ENCODE measurements around the gene DNASE1L3. TPM values are rescaled to one million over a fixed set of nuclear protein-coding genes. Genes with fewer than 3 reads are reported as not detected.
A peak's percentile ranks its signal among the peaks of the same experiment; 100 is the strongest.

The DNASE1L3 gene
- total and polyA plus RNA-seq, 2 donors (not counting 3 experiments of a cell fraction or from before 2014, with no cell fraction given), result 0.95 to 1.3 TPM

DNA sequence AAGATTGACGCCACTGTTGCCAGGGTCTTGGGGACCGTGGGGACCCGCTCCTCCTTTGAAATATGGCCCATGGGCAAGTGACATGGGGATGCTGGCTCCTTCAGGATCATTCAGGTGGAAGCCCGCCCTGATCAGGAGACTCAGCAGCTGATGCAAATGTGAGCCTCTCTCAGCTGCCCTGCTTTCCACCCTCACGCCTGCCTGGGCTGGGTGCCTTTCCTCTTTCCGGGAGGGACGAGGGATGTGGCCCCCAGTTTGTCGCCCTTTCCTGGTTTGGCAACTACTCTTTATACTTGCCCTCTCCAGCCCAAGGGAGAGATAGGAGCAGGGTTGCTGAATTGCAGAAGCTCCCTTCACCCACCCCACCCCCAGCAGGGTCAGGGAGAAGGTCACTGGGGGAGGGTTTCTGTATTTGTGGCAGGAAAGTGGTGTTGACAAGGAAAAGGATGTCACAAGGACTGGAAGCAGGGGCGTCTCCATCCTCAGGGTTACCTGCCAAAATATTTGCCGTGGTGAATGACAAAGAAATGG, 21.8 kb downstream of the DNASE1L3 start:
- Histone ChIP-seq H3K4me2 (ENCODE audit: insufficient read depth, low read length) (no peak overlapping the region), H3K36me3 (ENCODE audit: control insufficient read depth in 2 of 2, extremely low read depth in 1 of 2, insufficient read depth in 2 of 2, low read length in 2 of 2) (no peaks in the 10 kb centered on the region), H4K20me1 (replicated peaks; ENCODE audit: control insufficient read depth, extremely low read depth, insufficient read depth, low read length) (no peaks in the 10 kb centered on the region), H3K9ac (replicated peaks; ENCODE audit: extremely low read depth, insufficient read depth, low read length) (no peak overlapping the region), H2AFZ (ENCODE audit: low read depth, low read length) (no peak overlapping the region), H3K9me3 (replicated peaks; ENCODE audit: control insufficient read depth, insufficient read depth, low read length) (no peaks in the 10 kb centered on the region), H3K27ac (ENCODE audit: insufficient read depth, low read depth, low read length) (no peak overlapping the region), H3K4me1 (ENCODE audit: control insufficient read depth, extremely low read depth, insufficient read depth, low read length) (no peaks in the 10 kb centered on the region), H3K9me1 (replicated peaks; ENCODE audit: control insufficient read depth, extremely low read depth, insufficient read depth, low read length) (no peaks in the 10 kb centered on the region), H3K4me3 (replicated peaks in 1 of 3; ENCODE audit: insufficient read depth in 1 of 3, low read depth in 1 of 3, low read length in 3 of 3) (no peak overlapping the region), H3K27me3 (ENCODE audit: control insufficient read depth in 2 of 2, insufficient read depth in 2 of 2, low read length in 2 of 2) (no peaks in the 10 kb centered on the region), H3K79me2 (ENCODE audit: control insufficient read depth, insufficient read depth, low read length) (no peaks in the 10 kb centered on the region)
- intact Hi-C loops (cut with micrococcal nuclease) (loop anchor here (5.0 kb wide), 1 partner anchor 438 kb away; no protein-coding TSS in a partner anchor), dilution Hi-C loops (cut with MboI; ENCODE audit: extremely low pct_ligation_motif_present, low sequenced_read_pairs) (no loop called here)
- ChIA-PET POLR2A (no interaction called here), CTCF (interaction anchor here (0.9 to 10.8 kb wide), 12 partner anchors 10 to 226 kb away, joined by 3 to 369 read pairs (median 28); partner anchors contain the start of genes ABHD6, DNASE1L3, HTD2 and RPP14)
- TF ChIP-seq POLR2A (IDR thresholded peaks at IDR 0.05; ENCODE audit: low read depth, low read length), result no peak
- FAIRE-seq (no peak), DNase-seq (ENCODE audit: low read depth, low spot score) (no peak)
- no TSS peak for BruUV-seq (replicated peaks)

DNA sequence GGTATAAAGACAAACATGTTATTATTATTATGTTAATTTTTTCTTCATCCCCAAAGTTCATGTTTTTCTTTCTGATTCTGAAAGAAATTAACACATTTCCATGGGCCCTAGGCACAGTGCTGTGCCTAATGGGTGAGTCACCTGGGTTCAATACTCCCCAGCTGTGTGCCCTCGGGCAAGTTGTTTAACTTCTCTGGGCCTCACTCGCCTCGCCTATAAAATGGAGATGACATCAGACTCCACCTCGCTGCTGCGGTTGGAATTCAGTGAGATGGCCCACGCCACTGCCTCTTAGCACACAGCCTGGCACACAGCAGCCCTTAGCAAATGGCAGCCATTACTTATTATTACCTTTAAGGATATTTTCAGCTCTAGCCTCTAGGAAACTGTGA, 22.6 kb downstream of the DNASE1L3 start:
- Histone ChIP-seq H3K36me3 (ENCODE audit: control insufficient read depth in 2 of 2, extremely low read depth in 1 of 2, insufficient read depth in 2 of 2, low read length in 2 of 2) (no peaks in the 10 kb centered on the region), H3K27ac (ENCODE audit: insufficient read depth, low read depth, low read length) (no peak overlapping the region), H3K9ac (replicated peaks; ENCODE audit: extremely low read depth, insufficient read depth, low read length) (no peak overlapping the region), H3K9me3 (replicated peaks; ENCODE audit: control insufficient read depth, insufficient read depth, low read length) (no peaks in the 10 kb centered on the region), H3K9me1 (replicated peaks; ENCODE audit: control insufficient read depth, extremely low read depth, insufficient read depth, low read length) (no peaks in the 10 kb centered on the region), H3K4me1 (ENCODE audit: control insufficient read depth, extremely low read depth, insufficient read depth, low read length) (no peaks in the 10 kb centered on the region), H3K27me3 (ENCODE audit: control insufficient read depth in 2 of 2, insufficient read depth in 2 of 2, low read length in 2 of 2) (no peaks in the 10 kb centered on the region), H3K4me2 (ENCODE audit: insufficient read depth, low read length) (no peak overlapping the region), H2AFZ (ENCODE audit: low read depth, low read length) (no peak overlapping the region), H4K20me1 (replicated peaks; ENCODE audit: control insufficient read depth, extremely low read depth, insufficient read depth, low read length) (no peaks in the 10 kb centered on the region), H3K4me3 (replicated peaks in 1 of 3; ENCODE audit: insufficient read depth in 1 of 3, low read depth in 1 of 3, low read length in 3 of 3) (no peak overlapping the region), H3K79me2 (ENCODE audit: control insufficient read depth, insufficient read depth, low read length) (no peaks in the 10 kb centered on the region)
- intact Hi-C loops (cut with micrococcal nuclease), result loop anchor here (5.0 kb wide), 1 partner anchor 439 kb away; no protein-coding TSS in a partner anchor
- no TSS peak for BruUV-seq (replicated peaks)
- dilution Hi-C loops (cut with MboI; ENCODE audit: extremely low pct_ligation_motif_present, low sequenced_read_pairs), result no loop called here
- ChIA-PET CTCF (interaction anchor here (0.6 to 10.8 kb wide), 32 partner anchors 10 to 269 kb away, joined by 3 to 369 read pairs (median 6); partner anchors contain the start of genes ABHD6, DNASE1L3, HTD2 and RPP14), POLR2A (interaction anchor here (0.6 to 0.7 kb wide), 2 partner anchors 30 to 118 kb away, joined by 3 to 4 read pairs; partner anchors contain the start of genes HTD2 and RPP14)
- peak; percentile 14 for TF ChIP-seq FOS (IDR thresholded peaks at IDR 0.05; ENCODE audit: borderline replicate concordance, insufficient read depth, low read length)
- no peak for TF ChIP-seq EZH2 (IDR thresholded peaks at IDR 0.05; ENCODE audit: borderline replicate concordance, low read depth, low read length, severe bottlenecking)
- TF ChIP-seq GATA2 (IDR thresholded peaks at IDR 0.05; ENCODE audit: insufficient read depth, insufficient read length, low read depth, low read length), result no peak
- no peak for TF ChIP-seq MYC (IDR thresholded peaks at IDR 0.05; ENCODE audit: low read depth, low read length)
- TF ChIP-seq POLR2A (IDR thresholded peaks at IDR 0.05; ENCODE audit: low read depth, low read length), result no peak
- TF ChIP-seq, protein P1, sequence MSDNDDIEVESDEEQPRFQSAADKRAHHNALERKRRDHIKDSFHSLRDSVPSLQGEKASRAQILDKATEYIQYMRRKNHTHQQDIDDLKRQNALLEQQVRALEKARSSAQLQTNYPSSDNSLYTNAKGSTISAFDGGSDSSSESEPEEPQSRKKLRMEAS (IDR thresholded peaks at IDR 0.05; ENCODE audit: insufficient read depth, insufficient read length), result no peak
- TF ChIP-seq, protein P2, sequence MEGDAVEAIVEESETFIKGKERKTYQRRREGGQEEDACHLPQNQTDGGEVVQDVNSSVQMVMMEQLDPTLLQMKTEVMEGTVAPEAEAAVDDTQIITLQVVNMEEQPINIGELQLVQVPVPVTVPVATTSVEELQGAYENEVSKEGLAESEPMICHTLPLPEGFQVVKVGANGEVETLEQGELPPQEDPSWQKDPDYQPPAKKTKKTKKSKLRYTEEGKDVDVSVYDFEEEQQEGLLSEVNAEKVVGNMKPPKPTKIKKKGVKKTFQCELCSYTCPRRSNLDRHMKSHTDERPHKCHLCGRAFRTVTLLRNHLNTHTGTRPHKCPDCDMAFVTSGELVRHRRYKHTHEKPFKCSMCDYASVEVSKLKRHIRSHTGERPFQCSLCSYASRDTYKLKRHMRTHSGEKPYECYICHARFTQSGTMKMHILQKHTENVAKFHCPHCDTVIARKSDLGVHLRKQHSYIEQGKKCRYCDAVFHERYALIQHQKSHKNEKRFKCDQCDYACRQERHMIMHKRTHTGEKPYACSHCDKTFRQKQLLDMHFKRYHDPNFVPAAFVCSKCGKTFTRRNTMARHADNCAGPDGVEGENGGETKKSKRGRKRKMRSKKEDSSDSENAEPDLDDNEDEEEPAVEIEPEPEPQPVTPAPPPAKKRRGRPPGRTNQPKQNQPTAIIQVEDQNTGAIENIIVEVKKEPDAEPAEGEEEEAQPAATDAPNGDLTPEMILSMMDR (IDR thresholded peaks at IDR 0.05; ENCODE audit: extremely low read depth in 1 of 2, insufficient read depth in 1 of 2, low read depth in 1 of 2, low read length in 2 of 2), result no peak
- DNase-seq (ENCODE audit: low read depth, low spot score) (no peak), FAIRE-seq (no peak)

All from endothelial cell of umbilical vein (primary cell).